ENCODE data around the gene WBP1L.
"Not testable (repeated sequence)": the region's sequence is repeated elsewhere in the genome, so short reads cannot be mapped to it uniquely, and the experiment has no call there.

The WBP1L gene

DNA sequence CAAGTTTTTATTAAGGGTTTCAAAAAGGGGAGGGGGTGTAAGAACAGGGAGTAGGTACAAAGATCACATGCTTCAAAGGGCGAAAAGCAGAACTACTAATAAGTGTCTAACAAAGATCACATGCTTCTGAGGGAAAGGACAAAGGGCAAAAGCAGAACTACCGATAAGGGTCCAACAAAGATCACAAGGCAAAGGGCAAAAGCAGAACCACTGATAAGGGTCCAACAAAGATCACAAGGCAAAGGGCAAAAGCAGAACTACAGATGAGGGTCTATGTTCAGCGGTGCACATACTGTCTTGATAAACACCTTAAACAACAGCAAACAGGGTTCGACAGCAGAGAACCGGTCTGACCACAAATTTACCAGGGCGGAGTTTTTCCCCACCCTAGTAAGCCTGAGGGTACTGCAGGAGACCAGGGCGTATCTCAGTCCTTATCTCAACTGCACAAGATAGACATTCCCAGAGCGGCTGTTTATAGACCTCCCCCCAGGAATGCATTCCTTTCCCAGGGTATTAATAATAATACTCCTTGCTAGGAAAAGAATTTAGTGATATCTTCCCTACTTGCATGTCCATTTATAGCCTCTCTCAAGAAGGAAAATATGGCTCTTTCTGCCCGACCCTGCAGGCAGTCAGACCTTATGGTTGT lies 94.7 kb downstream of the WBP1L start:
- DNase-seq (ENCODE audit: low read depth) = not testable (repeated sequence)

DNA sequence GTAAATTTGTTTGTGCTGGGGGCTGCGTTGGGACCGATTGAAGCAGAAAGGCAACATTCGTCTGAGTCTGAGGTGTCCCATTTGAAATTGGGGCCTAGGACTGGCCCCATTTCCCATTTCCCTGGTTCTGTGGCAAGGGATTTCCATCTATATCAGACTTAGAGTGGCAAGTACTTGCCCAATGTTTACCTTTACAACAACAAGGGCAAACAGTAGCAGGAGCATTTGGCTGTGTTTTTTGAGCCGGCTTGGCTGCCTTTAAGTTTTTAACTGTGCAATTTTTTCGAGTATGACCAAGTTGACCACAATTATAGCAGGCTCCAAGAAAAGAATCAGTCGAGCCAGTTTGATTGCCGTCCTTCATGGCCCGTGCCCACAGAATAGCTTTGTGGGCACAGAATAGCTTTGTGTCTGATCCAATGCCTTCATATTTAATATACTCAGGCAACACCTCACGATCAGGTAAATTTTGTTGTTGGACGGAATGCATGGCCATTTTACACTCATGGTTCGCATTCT lies 98.1 kb downstream of the WBP1L start:
- DNase-seq (ENCODE audit: low read depth) = no peak

- DNase-seq (ENCODE audit: low read depth) = not testable (repeated sequence)
Measured at GRCh38 chr10:102843139-102843538, 99.4 kb downstream of the WBP1L start.

GRCh38 chr10:102844190-102844776 lies 100.5 kb downstream of the WBP1L start:
- not testable (repeated sequence) for DNase-seq (ENCODE audit: low read depth)

- DNase-seq (ENCODE audit: low read depth) = no peak
Measured at GRCh38 chr10:102845352-102845902, 101.7 kb downstream of the WBP1L start.

GRCh38 chr10:102850025-102850518 lies 106.3 kb downstream of the WBP1L start:
- no peak for DNase-seq (ENCODE audit: low read depth)

DNA sequence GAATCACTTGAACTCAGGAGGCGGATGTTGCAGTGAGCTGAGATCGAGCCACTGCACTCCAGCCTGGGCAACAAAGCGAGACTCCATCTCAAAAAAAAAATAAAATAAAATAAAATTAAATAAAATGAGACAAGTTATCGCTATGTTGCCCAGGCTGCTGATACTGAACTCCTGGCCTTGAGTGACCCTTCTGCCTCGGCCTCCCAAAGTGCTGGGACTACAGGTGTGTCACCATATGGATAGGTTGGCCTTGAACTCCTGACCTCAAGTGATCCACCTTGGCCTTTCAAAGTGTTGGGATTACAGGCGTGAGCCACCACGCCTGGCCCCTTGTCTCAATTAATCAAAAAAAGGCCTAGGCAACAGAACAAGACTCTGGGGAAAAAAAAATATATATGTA lies 109.5 kb downstream of the WBP1L start:
- not testable (repeated sequence) for DNase-seq (ENCODE audit: low read depth)

- DNase-seq (ENCODE audit: low read depth) = peak; percentile 98
Measured at GRCh38 chr10:102855731-102856436, 112.1 kb downstream of the WBP1L start.

DNA sequence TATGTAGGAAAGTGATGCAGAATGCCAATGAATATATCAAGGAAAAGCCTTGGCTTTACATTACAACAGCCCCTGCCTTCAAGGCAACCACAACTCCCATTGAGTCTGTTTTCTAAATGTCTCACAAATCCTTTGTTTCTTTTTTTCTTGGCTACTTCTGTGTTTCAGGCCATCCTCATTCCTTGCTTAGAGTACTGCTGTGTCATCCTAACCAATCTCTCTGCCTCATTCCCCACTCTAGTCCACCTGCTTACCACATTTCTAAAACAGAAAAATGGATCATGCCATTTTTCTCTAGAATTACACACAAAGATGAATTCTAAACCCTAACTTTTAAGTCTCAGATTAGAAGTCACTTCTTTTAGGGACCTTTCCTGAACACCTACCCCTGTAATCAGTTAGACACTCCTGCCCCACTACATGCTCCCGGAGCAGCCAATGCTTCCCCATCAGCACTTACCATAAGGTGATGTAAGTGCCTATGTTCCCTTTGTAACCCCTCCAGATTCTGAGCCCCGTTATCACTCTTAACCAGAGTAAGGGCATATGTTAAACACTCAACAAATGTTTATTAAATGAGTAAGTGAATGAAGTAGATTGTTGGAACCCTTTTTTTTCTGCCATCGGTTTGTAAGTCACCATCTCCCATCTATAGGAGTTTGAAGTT lies 113.1 kb downstream of the WBP1L start:
- DNase-seq (ENCODE audit: low read depth) = no peak

- no peak for DNase-seq (ENCODE audit: low read depth)
Measured at GRCh38 chr10:102859911-102860310, 116.2 kb downstream of the WBP1L start.

GRCh38 chr10:102863660-102864059 lies 119.9 kb downstream of the WBP1L start:
- peak; percentile 80 for DNase-seq (ENCODE audit: low read depth)

DNA sequence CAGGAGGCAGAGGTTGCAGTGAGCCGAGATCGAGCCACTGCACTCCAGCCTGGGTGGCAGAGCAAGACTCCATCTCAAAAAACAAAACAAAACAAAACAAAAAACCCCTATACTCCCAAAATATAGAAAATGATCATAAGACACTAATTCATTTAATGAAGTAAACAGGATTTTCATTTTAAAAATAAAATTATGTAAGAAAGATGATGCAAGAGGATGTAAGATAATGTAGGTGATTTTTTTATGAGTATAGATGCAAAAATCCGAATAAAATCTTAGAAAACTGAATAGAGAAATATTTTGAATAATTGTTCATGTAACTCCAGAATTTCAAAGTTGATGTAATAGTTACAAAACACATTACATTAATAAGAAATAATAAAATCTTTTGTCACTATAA lies 121.9 kb downstream of the WBP1L start:
- no peak for DNase-seq (ENCODE audit: low read depth)

Data from amniotic epithelial cell (primary cell).